ENCODE results near the gene WNT9A.

DNA sequence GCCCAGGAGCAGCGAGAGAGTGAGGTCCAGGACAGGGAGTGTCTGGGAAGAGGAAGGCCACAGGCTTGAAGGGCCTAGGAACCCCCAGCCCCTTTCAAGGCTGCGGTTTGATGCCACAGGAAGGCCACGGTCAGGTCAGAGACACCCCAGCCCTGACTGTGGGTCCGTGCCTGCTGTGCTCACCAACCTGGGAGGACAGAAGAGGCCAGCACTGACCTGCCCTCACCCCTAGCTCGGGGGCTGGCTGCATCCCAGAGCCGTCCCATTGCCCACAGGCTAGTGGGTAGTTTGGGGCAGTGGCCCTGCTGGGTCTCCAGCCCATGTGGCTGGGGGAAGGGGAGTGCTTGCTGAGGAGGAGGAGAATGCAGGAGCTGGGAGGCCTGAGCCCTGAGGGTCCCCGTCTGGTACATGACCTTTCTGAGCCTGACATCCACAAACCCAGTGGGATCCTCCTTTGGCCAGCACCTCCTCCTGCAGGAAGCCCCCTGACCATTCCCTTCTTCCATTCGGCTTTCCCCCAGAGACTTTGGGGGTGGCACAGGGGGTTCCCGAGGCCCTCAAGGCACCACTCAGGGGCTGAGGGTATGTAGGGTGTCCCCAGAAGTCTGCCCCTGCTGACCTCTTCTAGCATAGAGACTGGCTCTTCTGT is 54.3 kb downstream of the WNT9A start:
- TF ChIP-seq, protein P1, sequence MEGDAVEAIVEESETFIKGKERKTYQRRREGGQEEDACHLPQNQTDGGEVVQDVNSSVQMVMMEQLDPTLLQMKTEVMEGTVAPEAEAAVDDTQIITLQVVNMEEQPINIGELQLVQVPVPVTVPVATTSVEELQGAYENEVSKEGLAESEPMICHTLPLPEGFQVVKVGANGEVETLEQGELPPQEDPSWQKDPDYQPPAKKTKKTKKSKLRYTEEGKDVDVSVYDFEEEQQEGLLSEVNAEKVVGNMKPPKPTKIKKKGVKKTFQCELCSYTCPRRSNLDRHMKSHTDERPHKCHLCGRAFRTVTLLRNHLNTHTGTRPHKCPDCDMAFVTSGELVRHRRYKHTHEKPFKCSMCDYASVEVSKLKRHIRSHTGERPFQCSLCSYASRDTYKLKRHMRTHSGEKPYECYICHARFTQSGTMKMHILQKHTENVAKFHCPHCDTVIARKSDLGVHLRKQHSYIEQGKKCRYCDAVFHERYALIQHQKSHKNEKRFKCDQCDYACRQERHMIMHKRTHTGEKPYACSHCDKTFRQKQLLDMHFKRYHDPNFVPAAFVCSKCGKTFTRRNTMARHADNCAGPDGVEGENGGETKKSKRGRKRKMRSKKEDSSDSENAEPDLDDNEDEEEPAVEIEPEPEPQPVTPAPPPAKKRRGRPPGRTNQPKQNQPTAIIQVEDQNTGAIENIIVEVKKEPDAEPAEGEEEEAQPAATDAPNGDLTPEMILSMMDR (IDR thresholded peaks at IDR 0.05), result no peak
- no peak for TF ChIP-seq POLR2A (IDR thresholded peaks at IDR 0.05)

Data from right lobe of liver (tissue), 4 donors.